Measurements from ENCODE around the gene TRPV5. TPM values are rescaled to one million over a fixed set of nuclear protein-coding genes. Genes with fewer than 3 reads are reported as not detected.

The TRPV5 gene
- total and polyA plus RNA-seq, 2 donors (not counting 3 experiments of a cell fraction or from before 2014, with no cell fraction given) = not detected

Other genes starting within 250 kb of the TRPV5 start
- gene PRSS1, start 184.3 kb downstream of the TRPV5 start, total RNA-seq = not detected in 2 replicates
- not detected in 2 replicates for gene PRSS1, start 184.3 kb downstream of the TRPV5 start, polyA plus RNA-seq
- not detected in 2 replicates for gene PRSS2, start 162.8 kb downstream of the TRPV5 start, total RNA-seq
- 0.13 and 0.25 TPM in 2 replicates for gene PRSS2, start 162.8 kb downstream of the TRPV5 start, polyA plus RNA-seq
- 2.9 TPM in 2 replicates for gene EPHB6, start 78.7 kb downstream of the TRPV5 start, total RNA-seq
- gene EPHB6, start 78.7 kb downstream of the TRPV5 start, polyA plus RNA-seq = 0.62 and 0.86 TPM in 2 replicates
- gene TRPV6, start 48.0 kb downstream of the TRPV5 start, total RNA-seq = not detected in 2 replicates
- not detected in 2 replicates for gene TRPV6, start 48.0 kb downstream of the TRPV5 start, polyA plus RNA-seq
- not detected in 2 replicates for gene LLCFC1, start 5.7 kb upstream of the TRPV5 start, total RNA-seq
- gene LLCFC1, start 5.7 kb upstream of the TRPV5 start, polyA plus RNA-seq = not detected in 2 replicates
- 0.23 and 1.2 TPM in 2 replicates for gene KEL, start 28.6 kb upstream of the TRPV5 start, total RNA-seq
- gene KEL, start 28.6 kb upstream of the TRPV5 start, polyA plus RNA-seq = 0.13 and 0.30 TPM in 2 replicates
- not detected in 2 replicates for gene OR9A2, start 93.4 kb upstream of the TRPV5 start, total RNA-seq
- gene OR9A2, start 93.4 kb upstream of the TRPV5 start, polyA plus RNA-seq = not detected in 2 replicates
- not detected in 2 replicates for gene OR6V1, start 118.6 kb upstream of the TRPV5 start, total RNA-seq
- not detected in 2 replicates for gene OR6V1, start 118.6 kb upstream of the TRPV5 start, polyA plus RNA-seq
- gene PIP, start 198.3 kb upstream of the TRPV5 start, total RNA-seq = not detected in 2 replicates
- gene PIP, start 198.3 kb upstream of the TRPV5 start, polyA plus RNA-seq = not detected in 2 replicates
- not detected in 2 replicates for gene TAS2R39, start 249.7 kb upstream of the TRPV5 start, total RNA-seq
- gene TAS2R39, start 249.7 kb upstream of the TRPV5 start, polyA plus RNA-seq = not detected in 2 replicates